Skeletal muscle satellite cell (primary cell): Measurements from ENCODE around the gene TAS1R3.

Experiments used
- H3K27me3 ChIP-seq: 2 replicates; pipeline ENCODE4 v1.7.0; 2013; ENCODE audit warnings: low read length; ENCODE audit not compliant: control insufficient read depth, insufficient read depth
- H3K36me3 ChIP-seq: 2 replicates; pipeline ENCODE4 v1.7.0; 2013; ENCODE audit warnings: mild to moderate bottlenecking, control low read depth, low read length; ENCODE audit not compliant: insufficient read depth
- H3K4me1 ChIP-seq: 2 replicates; pipeline ENCODE4 v1.7.0; 2013; ENCODE audit warnings: low read length; ENCODE audit not compliant: control insufficient read depth, insufficient read depth
- H3K4me2 ChIP-seq: 2 replicates; pipeline ENCODE4 v1.7.0; 2013; ENCODE audit warnings: mild to moderate bottlenecking, low read length
- H3K4me3 ChIP-seq: 2 replicates; pipeline ENCODE4 v1.7.0; 2013; ENCODE audit warnings: low read length
- H3K9ac ChIP-seq: 2 replicates; pipeline ENCODE4 v1.7.0; 2013; ENCODE audit warnings: mild to moderate bottlenecking, low read depth, low read length, moderate library complexity
- H3K9me3 ChIP-seq: replicated peaks from 2 replicates; pipeline ENCODE4 v1.7.0; 2013; ENCODE audit warnings: mild to moderate bottlenecking, control low read depth, low read length

Gene TAS1R3

GRCh38 chr1:1356796-1357401, 25.8 kb downstream of the TAS1R3 start:
- no peaks in the 10 kb centered on the region for H3K27me3 ChIP-seq
- H3K9ac ChIP-seq, result peak overlapping the region; percentile 95
- H3K4me1 ChIP-seq, result peaks cover 66% of the 10 kb centered on the region
- H3K36me3 ChIP-seq, result peaks cover 31% of the 10 kb centered on the region
- H3K9me3 ChIP-seq, result no peaks in the 10 kb centered on the region
- peak overlapping the region; percentile 84 for H3K4me3 ChIP-seq
- peak overlapping the region; percentile 79 for H3K4me2 ChIP-seq

GRCh38 chr1:1357871-1358432, 26.9 kb downstream of the TAS1R3 start:
- Histone ChIP-seq H3K4me2 (peak overlapping the region; percentile 79), H3K4me3 (peak overlapping the region; percentile 84), H3K9me3 (no peaks in the 10 kb centered on the region), H3K36me3 (peaks cover 23% of the 10 kb centered on the region), H3K9ac (peak overlapping the region; percentile 95), H3K4me1 (peaks cover 60% of the 10 kb centered on the region), H3K27me3 (no peaks in the 10 kb centered on the region)

DNA sequence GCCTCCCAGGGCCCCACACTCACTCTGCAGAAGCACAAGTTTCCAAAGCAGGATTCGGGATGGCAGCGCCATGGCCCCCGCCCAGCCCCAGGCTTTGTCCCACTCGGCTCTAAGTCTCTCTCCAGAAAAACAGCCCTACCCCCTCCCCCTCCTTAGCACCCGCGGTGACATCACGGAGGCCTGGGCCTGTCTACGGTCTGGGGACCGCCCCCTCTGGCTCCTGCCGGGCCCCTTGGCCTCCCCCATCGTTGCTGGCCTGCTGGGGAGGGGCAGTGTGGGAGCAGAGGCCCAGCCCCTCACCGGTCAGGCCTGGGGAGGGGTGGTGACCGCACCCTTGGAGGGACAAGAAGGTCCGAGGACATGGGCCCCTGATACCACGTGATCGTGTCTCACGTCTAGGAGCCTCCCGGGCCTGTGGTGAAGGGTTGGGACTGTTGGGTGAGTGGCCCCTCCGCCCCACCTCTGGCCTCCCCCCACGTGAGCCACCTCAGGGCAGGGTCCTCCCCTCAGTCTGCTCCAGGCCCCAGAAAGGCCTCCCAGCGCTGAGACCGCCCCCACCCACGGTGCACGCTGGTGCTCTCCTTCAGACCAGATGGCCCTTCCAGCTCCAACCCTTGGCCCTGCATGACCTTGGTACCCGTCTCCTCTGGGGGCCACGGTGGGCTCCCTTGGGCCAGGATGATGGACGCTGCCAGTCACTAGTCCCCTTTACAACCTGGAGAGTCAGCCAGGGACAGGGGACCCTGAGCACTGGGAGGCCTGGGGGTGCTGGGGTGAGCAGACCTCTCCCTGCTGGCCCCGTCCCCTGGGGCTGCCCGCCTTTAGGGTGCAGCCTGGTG, 27.6 kb downstream of the TAS1R3 start, which contains the start of gene MXRA8:
MXRA8 (minus strand) TSS at position 123 of the 839 bp plus-strand sequence; CDS start at position 72, 51 bp downstream.
- Histone ChIP-seq H3K4me3 (peak within 1 kb of the TSS; percentile 84), H3K36me3 (peaks cover 16% of the 10 kb centered on the region), H3K9ac (peak within 1 kb of the TSS; percentile 95), H3K9me3 (no peaks in the 10 kb centered on the region), H3K27me3 (no peaks in the 10 kb centered on the region), H3K4me2 (peak within 1 kb of the TSS; percentile 79), H3K4me1 (peaks cover 53% of the 10 kb centered on the region)

- H3K27me3 ChIP-seq, result no peaks in the 10 kb centered on the region
- H3K4me2 ChIP-seq, result peak overlapping the region; percentile 79
- peak overlapping the region; percentile 84 for H3K4me3 ChIP-seq
- peaks cover 9% of the 10 kb centered on the region for H3K36me3 ChIP-seq
- H3K9ac ChIP-seq, result peak overlapping the region; percentile 95
- peaks cover 47% of the 10 kb centered on the region for H3K4me1 ChIP-seq
- no peaks in the 10 kb centered on the region for H3K9me3 ChIP-seq
Observed at GRCh38 chr1:1359308-1359663, 28.2 kb downstream of the TAS1R3 start.

GRCh38 chr1:1359664-1360468, 28.8 kb downstream of the TAS1R3 start:
- peak overlapping the region; percentile 84 for H3K4me3 ChIP-seq
- no peaks in the 10 kb centered on the region for H3K9me3 ChIP-seq
- H3K4me1 ChIP-seq, result peaks cover 41% of the 10 kb centered on the region
- H3K27me3 ChIP-seq, result no peaks in the 10 kb centered on the region
- H3K36me3 ChIP-seq, result peaks cover 3% of the 10 kb centered on the region
- H3K4me2 ChIP-seq, result peak overlapping the region; percentile 79
- H3K9ac ChIP-seq, result peak overlapping the region; percentile 95

DNA sequence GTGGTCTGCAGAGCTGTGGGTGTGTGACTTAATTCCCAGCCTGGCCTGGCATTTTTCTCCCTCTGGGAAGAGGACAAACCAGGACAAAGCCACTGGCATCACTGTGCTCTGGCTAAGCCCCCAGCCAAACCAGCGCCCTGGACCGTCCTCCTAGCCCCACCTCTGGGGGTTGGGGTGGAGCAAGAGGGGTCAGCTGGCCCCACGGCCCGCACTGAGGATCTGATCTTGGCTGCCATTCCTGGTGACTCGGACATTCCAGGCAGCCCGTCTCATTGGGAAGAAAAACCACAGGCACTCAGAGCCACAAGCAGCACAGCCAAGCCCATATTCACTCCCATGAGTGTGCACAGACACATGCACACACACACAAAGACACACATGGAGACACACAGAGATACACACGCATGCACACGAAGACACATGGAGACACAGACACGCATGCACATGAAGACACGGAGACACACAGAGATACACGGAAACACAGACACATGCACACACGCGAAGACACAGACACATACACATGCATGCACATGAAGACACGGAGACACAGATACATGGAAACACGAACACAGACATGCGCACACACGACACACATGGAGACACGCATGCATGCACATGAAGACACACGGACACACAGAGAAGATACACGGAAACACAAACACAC, 29.6 kb downstream of the TAS1R3 start:
- Histone ChIP-seq H3K36me3 (peaks cover 3% of the 10 kb centered on the region), H3K4me1 (peaks cover 40% of the 10 kb centered on the region), H3K4me3 (peak overlapping the region; percentile 84), H3K9me3 (no peaks in the 10 kb centered on the region), H3K4me2 (peak overlapping the region; percentile 79), H3K27me3 (no peaks in the 10 kb centered on the region), H3K9ac (peak overlapping the region; percentile 95)

GRCh38 chr1:1361233-1361981, 30.3 kb downstream of the TAS1R3 start:
- peaks cover 3% of the 10 kb centered on the region for H3K36me3 ChIP-seq
- H3K4me2 ChIP-seq, result peak overlapping the region; percentile 79
- H3K4me1 ChIP-seq, result peaks cover 40% of the 10 kb centered on the region
- peak overlapping the region; percentile 86 for H3K9ac ChIP-seq
- no peaks in the 10 kb centered on the region for H3K9me3 ChIP-seq
- no peaks in the 10 kb centered on the region for H3K27me3 ChIP-seq
- H3K4me3 ChIP-seq, result peak overlapping the region; percentile 56

- Histone ChIP-seq H3K36me3 (no peaks in the 10 kb centered on the region), H3K4me1 (peaks cover 40% of the 10 kb centered on the region), H3K9me3 (no peaks in the 10 kb centered on the region), H3K27me3 (no peaks in the 10 kb centered on the region), H3K9ac (peak overlapping the region; percentile 86), H3K4me2 (peak overlapping the region; percentile 79), H3K4me3 (peak overlapping the region; percentile 56)
Observed at GRCh38 chr1:1361982-1362423, 30.9 kb downstream of the TAS1R3 start.

DNA sequence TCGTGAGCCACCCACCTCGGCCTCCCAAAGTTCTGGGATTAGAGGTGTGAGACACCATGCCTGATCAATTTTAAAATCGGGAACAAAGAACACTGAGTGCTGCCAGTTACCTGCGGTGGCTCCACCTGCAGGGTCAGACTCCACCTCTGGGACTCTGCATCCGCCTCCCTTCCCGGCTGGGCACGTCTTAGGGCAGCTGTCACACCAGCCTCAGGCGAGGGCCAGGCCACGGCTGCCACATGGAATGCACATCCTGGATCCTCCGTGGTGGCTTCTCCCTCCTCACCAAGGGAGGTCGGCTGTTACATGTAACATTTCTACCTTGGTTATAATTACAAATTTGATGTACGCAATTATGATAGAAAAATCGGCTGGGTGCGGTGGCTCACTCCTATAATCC, 33.2 kb downstream of the TAS1R3 start:
- Histone ChIP-seq H3K4me2 (no peak overlapping the region), H3K4me3 (no peak overlapping the region), H3K27me3 (no peaks in the 10 kb centered on the region), H3K4me1 (peaks cover 32% of the 10 kb centered on the region), H3K9me3 (no peaks in the 10 kb centered on the region), H3K9ac (no peak overlapping the region), H3K36me3 (no peaks in the 10 kb centered on the region)
